GDM1 (cell line): Measurements from ENCODE around the gene TMEM147.
A peak's percentile ranks its signal among the peaks of the same experiment; 100 is the strongest.

Experiments
- DNase-seq: peaks from one replicate; lab custom pipeline; 2025; lab: John Stamatoyannopoulos, UW

TMEM147 gene

GRCh38 chr19:35545001-35545854 is at the start of gene TMEM147:
Gene TMEM147, plus strand, starts transcription at chr19:35545626. Its CDS starts 114 bp downstream, at chr19:35545740.
- peak; percentile 80 for DNase-seq

GRCh38 chr19:35497406-35497805 is 48.0 kb upstream of the TMEM147 start:
- no peak for DNase-seq

- no peak for DNase-seq
These were observed 47.2 kb upstream of the TMEM147 start for GRCh38 chr19:35498220-35498619.

- no peak for DNase-seq
These were observed 46.4 kb upstream of the TMEM147 start for GRCh38 chr19:35498984-35499527.

- DNase-seq, result no peak
These were observed 44.8 kb upstream of the TMEM147 start for GRCh38 chr19:35500611-35501010.

- no peak for DNase-seq
These were observed 43.7 kb upstream of the TMEM147 start for GRCh38 chr19:35501684-35502083.

- DNase-seq, result no peak
These were observed 42.7 kb upstream of the TMEM147 start for GRCh38 chr19:35502751-35503150.

GRCh38 chr19:35506011-35506410 is 39.4 kb upstream of the TMEM147 start:
- DNase-seq, result no peak

- no peak for DNase-seq
These were observed 37.9 kb upstream of the TMEM147 start for GRCh38 chr19:35507561-35507960.

- DNase-seq, result no peak
These were observed 37.3 kb upstream of the TMEM147 start for GRCh38 chr19:35508129-35508528.

- DNase-seq, result no peak
These were observed 36.3 kb upstream of the TMEM147 start for GRCh38 chr19:35509018-35509652.

GRCh38 chr19:35509861-35510625 is 35.4 kb upstream of the TMEM147 start:
- DNase-seq, result no peak

- no peak for DNase-seq
These were observed 34.8 kb upstream of the TMEM147 start for GRCh38 chr19:35510626-35510964.

- no peak for DNase-seq
These were observed 34.1 kb upstream of the TMEM147 start for GRCh38 chr19:35511337-35511736.

- DNase-seq, result no peak
These were observed 32.4 kb upstream of the TMEM147 start for GRCh38 chr19:35512831-35513627.

GRCh38 chr19:35513628-35514281 is 31.7 kb upstream of the TMEM147 start, which contains the start of gene DMKN:
Gene DMKN, minus strand, starts transcription at chr19:35513649. Its CDS starts 174 bp downstream, at chr19:35513475.
- DNase-seq, result no peak

GRCh38 chr19:35514282-35514809 is 31.1 kb upstream of the TMEM147 start:
- DNase-seq, result no peak

GRCh38 chr19:35516310-35516709 is 29.1 kb upstream of the TMEM147 start:
- DNase-seq, result no peak

GRCh38 chr19:35517342-35517741 is 28.1 kb upstream of the TMEM147 start:
- no peak for DNase-seq

GRCh38 chr19:35518313-35518712 is 27.1 kb upstream of the TMEM147 start:
- DNase-seq, result no peak

- DNase-seq, result no peak
These were observed 26.1 kb upstream of the TMEM147 start for GRCh38 chr19:35519291-35519690.
